Activated CD8-positive, alpha-beta memory T cell treated with anti-CD3 and anti-CD28 coated beads, Interleukin-2, amount 50 U/mL, for 1 hour (primary cell): Measurements from ENCODE around the gene LCN2.

ENCODE experiments used
- DNase-seq: peaks from one replicate; pipeline ENCODE4 v3.0.0-alpha.2; 2020; ENCODE audit errors: extremely low read depth

The LCN2 gene

GRCh38 chr9:128150594-128151308 lies 1.5 kb downstream of the LCN2 start:
- DNase-seq: no peak

GRCh38 chr9:128151309-128152132 lies 2.3 kb downstream of the LCN2 start:
- no peak for DNase-seq

GRCh38 chr9:128152133-128153059 lies 3.1 kb downstream of the LCN2 start:
- DNase-seq: no peak

GRCh38 chr9:128153060-128153946 lies 4.0 kb downstream of the LCN2 start:
- DNase-seq: no peak

- no peak for DNase-seq
Measured at GRCh38 chr9:128153947-128154695, 4.9 kb downstream of the LCN2 start.

- no peak for DNase-seq
Measured at GRCh38 chr9:128155736-128156500, 6.7 kb downstream of the LCN2 start.

- no peak for DNase-seq
Measured at GRCh38 chr9:128159522-128159783, 10.2 kb downstream of the LCN2 start.

GRCh38 chr9:128159784-128160602 lies 10.7 kb downstream of the LCN2 start, which contains the start of gene BBLN:
TSS of gene BBLN (plus strand) at chr9:128160265. CDS start at chr9:128160408, 143 bp downstream.
- peak; percentile 76 for DNase-seq

- DNase-seq: no peak
Measured at GRCh38 chr9:128160603-128160987, 11.3 kb downstream of the LCN2 start.

GRCh38 chr9:128161215-128161902 lies 12.1 kb downstream of the LCN2 start:
- DNase-seq: no peak

- DNase-seq: no peak
Measured at GRCh38 chr9:128162215-128163026, 13.2 kb downstream of the LCN2 start.

GRCh38 chr9:128163027-128163515 lies 13.8 kb downstream of the LCN2 start:
- no peak for DNase-seq

GRCh38 chr9:128163523-128164306 lies 14.5 kb downstream of the LCN2 start:
- DNase-seq: no peak

GRCh38 chr9:128164307-128164885 lies 15.1 kb downstream of the LCN2 start:
- no peak for DNase-seq

- no peak for DNase-seq
Measured at GRCh38 chr9:128166169-128166568, 16.9 kb downstream of the LCN2 start.

- DNase-seq: no peak
Measured at GRCh38 chr9:128167209-128167608, 18.0 kb downstream of the LCN2 start.
